PC-9 (cell line): ENCODE results near the gene TMBIM4. TPM values are rescaled to one million over a fixed set of nuclear protein-coding genes. Genes with fewer than 3 reads are reported as not detected.

Experiments used
- BruUV-seq: library from RNA; stranded (reverse); fragments of 400-500 nt; replicated peaks from 2 replicates; lab custom pipeline; 2021; lab: Mats Ljungman, UMichigan
- CTCF ChIA-PET: fragments of 300-600 bp; sonication (Branson Sonifier 250); formaldehyde crosslinking; loops from one replicate; lab custom pipeline; 2022; ENCODE audit warnings: antibody characterized with exemption; lab: Charles Lee
- POLR2A ChIA-PET: fragments of 300-600 bp; sonication (Branson Sonifier 250); formaldehyde crosslinking; loops from one replicate; lab custom pipeline; 2022; ENCODE audit warnings: antibody characterized with exemption; ENCODE audit not compliant: unreplicated experiment; lab: Charles Lee
- DNase-seq, 2 experiments: peaks; one replicate each; pipeline versions ENCODE4 v3.0.0 to v3.0.0-alpha.2; 2015 to 2022; ENCODE audit warnings: mixed read lengths in 1 of 2
- H2AFZ ChIP-seq: fragments of 200-600 bp; sonication (generic); 2 replicates; pipeline ENCODE4 v1.8.1; 2017; ENCODE audit warnings: antibody characterized with exemption
- H3F3A ChIP-seq: fragments of 200-600 bp; sonication (generic); 2 replicates; pipeline ENCODE4 v1.8.1; 2017; ENCODE audit warnings: antibody characterized with exemption, mild to moderate bottlenecking, low read depth; ENCODE audit not compliant: insufficient read depth
- H3K27ac ChIP-seq: fragments of 200-600 bp; sonication (generic); 2 replicates; pipeline ENCODE4 v1.6.1; 2016; ENCODE audit warnings: mixed run types
- H3K27me3 ChIP-seq: fragments of 200-600 bp; sonication (generic); 2 replicates; pipeline ENCODE4 v1.6.1; 2016; ENCODE audit warnings: low read depth, mixed run types; ENCODE audit not compliant: insufficient read depth
- H3K36me3 ChIP-seq: fragments of 200-600 bp; sonication (generic); 2 replicates; pipeline ENCODE4 v1.6.1; 2016; ENCODE audit warnings: low read depth, mixed run types
- H3K4me1 ChIP-seq: fragments of 200-600 bp; sonication (generic); replicated peaks from 2 replicates; pipeline ENCODE4 v1.6.1; 2016; ENCODE audit warnings: mixed run types; ENCODE audit not compliant: insufficient read depth
- H3K4me2 ChIP-seq: fragments of 200-600 bp; sonication (generic); 2 replicates; pipeline ENCODE4 v1.6.1; 2017; ENCODE audit warnings: mixed run types
- H3K4me3 ChIP-seq: fragments of 200-600 bp; sonication (generic); 2 replicates; pipeline ENCODE4 v1.6.1; 2016; ENCODE audit warnings: mixed run types
- H3K79me2 ChIP-seq: fragments of 200-600 bp; sonication (generic); 2 replicates; pipeline ENCODE4 v1.6.1; 2017; ENCODE audit warnings: low read depth, mixed run types
- H3K9me2 ChIP-seq: fragments of 200-600 bp; sonication (generic); 2 replicates; pipeline ENCODE4 v1.8.1; 2017; ENCODE audit warnings: mild to moderate bottlenecking; ENCODE audit not compliant: insufficient read depth
- H3K9me3 ChIP-seq: fragments of 200-600 bp; sonication (generic); 2 replicates; pipeline ENCODE4 v1.8.1; 2016; ENCODE audit warnings: low read depth; ENCODE audit not compliant: insufficient read depth
- H4K20me1 ChIP-seq: fragments of 200-600 bp; sonication (generic); 2 replicates; pipeline ENCODE4 v1.8.1; 2017; ENCODE audit not compliant: insufficient read depth
- EZH2 ChIP-seq: fragments of 200-600 bp; sonication (generic); IDR thresholded peaks from 2 replicates; pipeline ENCODE4 v1.8.0; 2017; ENCODE audit warnings: antibody characterized with exemption, low read depth
- intact Hi-C: fragments of 100-400 bp; cut with micrococcal nuclease; formaldehyde crosslinking; loops from one replicate; pipeline ENCODE4 v1.10.0; 2022; ENCODE audit not compliant: unreplicated experiment
- total RNA-seq: library from RNA; stranded (reverse); gene quantifications from 2 replicates; pipeline ENCODE4 v1.2.3, GENCODE V29; 2021
- TF ChIP-seq, protein P1 (sequence below): fragments of 200-600 bp; sonication (generic); conservative IDR thresholded peaks from 2 replicates; pipeline ENCODE4 v1.6.1; 2017; ENCODE audit warnings: mixed run types, antibody characterized with exemption, mild to moderate bottlenecking, moderate library complexity

TMBIM4 gene
- total RNA-seq, 1 experiment from 2014 or later: 49.8 TPM

DNA sequence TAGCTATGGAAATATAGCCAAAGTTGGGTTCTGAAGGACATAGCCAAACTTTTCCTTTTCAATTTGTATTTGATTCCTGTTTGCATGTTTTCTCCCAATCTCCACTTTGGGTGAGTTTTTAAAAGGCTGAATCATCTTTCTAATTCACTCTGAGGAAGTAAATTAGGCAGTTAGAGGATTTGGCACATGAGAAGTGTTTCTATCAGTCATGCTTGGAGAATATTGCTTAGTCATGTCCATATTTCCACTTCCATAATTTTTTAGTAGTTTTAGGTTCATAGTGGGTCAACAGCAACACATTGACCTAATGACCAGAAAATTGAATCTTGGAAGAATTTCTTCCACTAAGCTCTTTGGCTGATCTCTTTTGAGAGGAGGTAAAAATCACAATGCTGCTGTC lies 41.0 kb upstream of the TMBIM4 start:
- DNase-seq: no peak
- no peak overlapping the region for H3K27ac ChIP-seq
- CTCF ChIA-PET: no interaction called here
- H2AFZ ChIP-seq: no peak overlapping the region
- no peaks in the 10 kb centered on the region for H3K79me2 ChIP-seq
- no peaks in the 10 kb centered on the region for H3K9me2 ChIP-seq
- no peaks in the 10 kb centered on the region for H4K20me1 ChIP-seq
- H3K27me3 ChIP-seq: no peaks in the 10 kb centered on the region
- POLR2A ChIA-PET: interaction anchor here (0.6 kb wide), 1 partner anchor 980 kb away, joined by 6 read pairs; no protein-coding TSS in a partner anchor
- no TSS peak for BruUV-seq
- no peak overlapping the region for H3K4me2 ChIP-seq
- no peak for TF ChIP-seq EZH2
- TF ChIP-seq, protein P1, sequence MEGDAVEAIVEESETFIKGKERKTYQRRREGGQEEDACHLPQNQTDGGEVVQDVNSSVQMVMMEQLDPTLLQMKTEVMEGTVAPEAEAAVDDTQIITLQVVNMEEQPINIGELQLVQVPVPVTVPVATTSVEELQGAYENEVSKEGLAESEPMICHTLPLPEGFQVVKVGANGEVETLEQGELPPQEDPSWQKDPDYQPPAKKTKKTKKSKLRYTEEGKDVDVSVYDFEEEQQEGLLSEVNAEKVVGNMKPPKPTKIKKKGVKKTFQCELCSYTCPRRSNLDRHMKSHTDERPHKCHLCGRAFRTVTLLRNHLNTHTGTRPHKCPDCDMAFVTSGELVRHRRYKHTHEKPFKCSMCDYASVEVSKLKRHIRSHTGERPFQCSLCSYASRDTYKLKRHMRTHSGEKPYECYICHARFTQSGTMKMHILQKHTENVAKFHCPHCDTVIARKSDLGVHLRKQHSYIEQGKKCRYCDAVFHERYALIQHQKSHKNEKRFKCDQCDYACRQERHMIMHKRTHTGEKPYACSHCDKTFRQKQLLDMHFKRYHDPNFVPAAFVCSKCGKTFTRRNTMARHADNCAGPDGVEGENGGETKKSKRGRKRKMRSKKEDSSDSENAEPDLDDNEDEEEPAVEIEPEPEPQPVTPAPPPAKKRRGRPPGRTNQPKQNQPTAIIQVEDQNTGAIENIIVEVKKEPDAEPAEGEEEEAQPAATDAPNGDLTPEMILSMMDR: no peak
- intact Hi-C loops: no loop called here
- H3K4me3 ChIP-seq: no peak overlapping the region
- no peaks in the 10 kb centered on the region for H3F3A ChIP-seq
- no peaks in the 10 kb centered on the region for H3K9me3 ChIP-seq
- no peaks in the 10 kb centered on the region for H3K36me3 ChIP-seq
- H3K4me1 ChIP-seq: no peaks in the 10 kb centered on the region

DNA sequence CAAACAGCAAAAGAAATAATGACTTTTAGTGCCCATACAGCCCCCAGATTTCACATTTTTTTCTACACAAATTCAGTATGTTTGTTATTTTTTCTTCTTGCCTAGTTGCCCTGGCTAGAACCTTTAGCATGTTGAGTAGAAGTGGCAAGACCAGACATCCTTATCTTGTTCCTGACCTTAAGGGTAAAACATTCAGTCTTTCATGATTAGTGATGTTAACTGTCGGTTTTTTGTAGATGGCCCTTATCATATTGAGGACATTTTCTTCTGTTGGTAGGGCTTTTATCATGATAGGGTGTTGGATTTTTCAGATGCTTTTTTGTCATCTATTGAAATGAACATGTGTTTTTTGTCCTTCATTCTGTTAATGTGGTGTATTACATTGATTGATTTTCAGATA lies 36.3 kb upstream of the TMBIM4 start:
- intact Hi-C loops: no loop called here
- DNase-seq: no peak
- POLR2A ChIA-PET: no interaction called here

DNA sequence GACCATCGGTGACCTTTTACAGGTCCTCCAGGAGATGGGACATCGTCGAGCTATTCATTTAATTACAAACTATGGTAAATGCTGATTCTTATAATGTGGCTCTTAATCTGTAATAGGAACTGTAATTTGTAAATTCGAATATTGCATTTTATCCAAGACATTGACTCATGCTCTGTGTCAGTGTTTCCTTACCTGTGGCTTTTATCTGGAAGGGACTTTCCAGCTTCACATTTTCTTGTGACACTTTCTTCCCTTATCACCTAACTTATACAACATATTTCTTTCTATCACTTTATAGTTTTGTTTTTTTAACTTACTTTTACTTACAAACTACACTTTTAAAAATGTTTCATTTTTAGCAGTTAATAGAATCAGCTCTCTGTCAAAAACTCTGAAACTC lies 34.0 kb upstream of the TMBIM4 start:
- no peak overlapping the region for H3K4me2 ChIP-seq
- no peak overlapping the region for H3K27ac ChIP-seq
- ChIA-PET CTCF (no interaction called here), POLR2A (no interaction called here)
- H3K4me1 ChIP-seq: peaks cover 6% of the 10 kb centered on the region; the same call in 1 of the 2 replicates
- no peaks in the 10 kb centered on the region for H3F3A ChIP-seq
- no peaks in the 10 kb centered on the region for H3K36me3 ChIP-seq
- H3K9me3 ChIP-seq: peaks cover 6% of the 10 kb centered on the region; the same call in 1 of the 2 replicates
- BruUV-seq: no TSS peak
- intact Hi-C loops: no loop called here
- no peaks in the 10 kb centered on the region for H4K20me1 ChIP-seq
- no peaks in the 10 kb centered on the region for H3K27me3 ChIP-seq
- H2AFZ ChIP-seq: no peak overlapping the region
- no peak for DNase-seq
- no peaks in the 10 kb centered on the region for H3K79me2 ChIP-seq
- TF ChIP-seq EZH2: no peak
- TF ChIP-seq, protein P1: no peak
- no peaks in the 10 kb centered on the region for H3K9me2 ChIP-seq
- H3K4me3 ChIP-seq: no peak overlapping the region

More for the DNA sequence above, 36.3 kb upstream of the TMBIM4 start:
- Histone ChIP-seq H3K9me2 (no peaks in the 10 kb centered on the region), H3K79me2 (no peaks in the 10 kb centered on the region), H4K20me1 (no peaks in the 10 kb centered on the region), H2AFZ (peak overlapping the region; percentile 2; the same call in 1 of the 2 replicates), H3K27me3 (no peaks in the 10 kb centered on the region), H3F3A (no peaks in the 10 kb centered on the region), H3K4me2 (no peak overlapping the region), H3K4me3 (no peak overlapping the region), H3K9me3 (no peaks in the 10 kb centered on the region), H3K36me3 (no peaks in the 10 kb centered on the region), H3K4me1 (peaks cover 6% of the 10 kb centered on the region; the same call in 1 of the 2 replicates), H3K27ac (no peak overlapping the region)
- CTCF ChIA-PET: no interaction called here
- no peak for TF ChIP-seq EZH2
- TF ChIP-seq, protein P1: no peak
- BruUV-seq: no TSS peak
